ENCODE data around the gene COL1A1.

The COL1A1 gene

DNA sequence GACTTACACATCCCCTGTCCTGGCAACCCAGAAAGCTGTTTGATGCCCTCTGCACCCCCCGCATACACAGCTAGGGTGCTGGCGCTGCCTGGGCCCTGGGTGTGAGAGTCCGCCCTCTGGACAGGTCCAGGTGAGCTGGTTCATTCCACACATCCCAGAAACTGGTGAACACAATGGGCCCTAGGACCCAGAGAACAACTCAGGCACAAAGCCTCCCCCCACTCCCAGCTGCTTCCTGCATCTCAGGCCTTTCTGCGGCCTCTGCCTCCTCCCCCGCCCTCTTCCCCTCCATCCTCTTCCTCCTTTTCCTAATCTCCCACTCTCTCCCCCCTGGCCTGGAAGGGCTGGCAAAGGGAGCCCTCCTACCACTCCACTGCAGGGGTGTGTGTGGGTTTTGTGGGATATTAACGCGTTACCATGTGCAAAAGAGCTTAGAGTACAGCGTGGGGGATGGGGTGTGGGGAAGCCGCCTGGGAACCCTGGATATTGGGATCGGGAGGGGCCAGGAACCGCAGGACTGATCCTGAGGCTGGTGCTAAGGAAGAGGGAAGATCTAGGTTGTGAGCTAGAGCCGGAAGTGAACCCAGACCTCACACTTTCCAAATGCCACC is 49.4 kb downstream of the COL1A1 start:
- DNase-seq, result no peak

- peak; percentile 30 for DNase-seq
Observed at GRCh38 chr17:50151041-50151936, 50.1 kb downstream of the COL1A1 start.

DNA sequence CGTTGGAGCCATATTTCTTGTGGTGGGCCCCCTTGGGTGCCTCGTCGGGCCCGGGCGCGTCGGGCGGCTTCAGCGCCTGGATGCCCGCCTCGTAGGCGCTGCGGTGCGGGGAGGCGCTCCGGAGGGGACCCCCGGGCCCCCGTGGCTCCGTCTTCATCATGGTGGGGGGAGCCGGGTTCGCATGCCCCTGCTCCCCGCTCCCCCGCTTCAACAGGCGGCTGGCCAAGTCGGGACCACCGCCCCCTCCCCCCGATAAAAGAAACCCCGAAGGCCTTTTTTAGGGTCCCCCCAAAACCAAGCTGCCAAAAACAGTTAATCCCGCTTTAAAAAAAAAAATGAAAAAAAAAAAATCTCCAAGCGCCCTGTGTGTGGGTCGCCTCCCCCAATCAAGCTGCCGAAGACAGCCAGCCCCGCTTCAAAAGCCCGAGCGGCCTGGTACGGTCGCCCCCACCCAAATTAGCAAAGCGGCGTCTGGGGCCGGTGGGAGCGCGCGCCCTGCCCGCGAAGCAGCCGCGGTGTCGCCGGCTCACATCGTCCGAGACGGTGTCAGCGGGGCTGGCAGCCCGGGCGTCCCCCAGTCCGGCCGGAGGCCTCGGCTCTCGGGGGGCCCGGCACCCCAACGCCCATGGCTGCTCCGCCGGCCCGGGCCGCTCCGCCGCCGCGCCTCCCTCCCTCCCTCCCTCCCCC is 50.9 kb downstream of the COL1A1 start, which contains the start of gene PPP1R9B:
PPP1R9B (minus strand) TSS at position 324 of the 687 bp plus-strand sequence; CDS start at position 160, 164 bp downstream.
- DNase-seq, result no peak

DNA sequence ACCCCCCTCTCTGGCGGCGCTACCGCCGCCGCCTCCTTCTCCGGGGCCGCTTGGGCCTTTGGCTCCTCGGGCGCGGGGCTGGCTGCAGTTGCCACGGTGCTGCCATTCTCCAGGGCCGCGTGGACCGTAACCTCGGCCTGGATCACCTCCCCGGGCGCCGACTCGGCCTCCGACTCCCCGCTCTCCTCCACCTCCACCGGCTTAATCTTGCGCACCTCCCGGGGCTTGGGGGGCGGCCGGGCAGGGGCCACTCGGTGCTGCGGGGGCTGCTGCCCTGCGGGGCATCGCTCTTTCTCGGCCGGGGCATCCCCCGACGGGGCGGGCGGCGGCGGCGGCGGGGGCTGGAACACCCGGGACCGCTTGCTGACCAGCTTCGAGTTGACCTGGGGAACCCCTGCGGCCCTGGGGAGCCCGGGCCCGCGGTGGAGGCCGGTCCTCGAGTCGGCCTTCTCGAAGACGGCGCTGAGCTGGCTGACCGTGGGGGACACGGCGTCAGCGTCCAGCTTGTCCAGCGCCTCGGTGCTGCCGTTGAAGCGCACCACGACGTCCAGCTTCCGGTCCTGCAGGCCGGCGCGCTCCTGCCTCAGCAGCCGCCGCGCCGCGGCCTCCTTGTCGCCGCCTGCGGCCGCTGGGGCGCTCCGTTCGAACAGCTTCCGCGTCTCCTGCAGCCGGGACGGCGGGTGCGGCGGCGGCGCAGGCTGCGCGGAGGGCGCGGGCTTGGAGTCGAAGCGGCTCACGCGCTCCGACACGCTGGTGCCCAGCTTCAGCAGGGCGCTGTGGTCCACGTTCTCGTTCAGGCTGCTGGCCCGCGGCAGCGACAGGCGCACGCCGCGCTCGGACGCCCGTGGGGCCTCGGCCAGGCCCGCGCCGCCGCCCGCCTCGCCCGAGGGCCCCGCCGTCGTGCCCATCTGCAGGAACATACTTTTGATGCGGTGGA is 51.7 kb downstream of the COL1A1 start:
- no peak for DNase-seq

DNA sequence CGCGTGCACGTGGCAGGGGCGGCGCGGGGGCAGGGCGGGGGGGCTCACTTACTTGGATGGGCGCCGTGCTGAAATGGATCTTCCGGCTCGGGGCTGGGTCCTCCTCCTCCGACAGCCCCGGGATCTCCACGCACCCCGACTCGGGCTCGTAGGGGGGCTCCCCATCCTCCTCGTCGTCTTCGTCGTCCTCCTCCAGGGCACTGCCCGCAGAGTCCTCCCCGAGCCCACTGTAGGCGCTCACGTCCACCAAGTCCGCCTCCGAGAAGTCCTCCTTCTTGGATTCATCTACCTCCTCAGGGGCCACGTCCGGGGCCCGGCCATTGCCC is 52.4 kb downstream of the COL1A1 start:
- DNase-seq, result no peak

DNA sequence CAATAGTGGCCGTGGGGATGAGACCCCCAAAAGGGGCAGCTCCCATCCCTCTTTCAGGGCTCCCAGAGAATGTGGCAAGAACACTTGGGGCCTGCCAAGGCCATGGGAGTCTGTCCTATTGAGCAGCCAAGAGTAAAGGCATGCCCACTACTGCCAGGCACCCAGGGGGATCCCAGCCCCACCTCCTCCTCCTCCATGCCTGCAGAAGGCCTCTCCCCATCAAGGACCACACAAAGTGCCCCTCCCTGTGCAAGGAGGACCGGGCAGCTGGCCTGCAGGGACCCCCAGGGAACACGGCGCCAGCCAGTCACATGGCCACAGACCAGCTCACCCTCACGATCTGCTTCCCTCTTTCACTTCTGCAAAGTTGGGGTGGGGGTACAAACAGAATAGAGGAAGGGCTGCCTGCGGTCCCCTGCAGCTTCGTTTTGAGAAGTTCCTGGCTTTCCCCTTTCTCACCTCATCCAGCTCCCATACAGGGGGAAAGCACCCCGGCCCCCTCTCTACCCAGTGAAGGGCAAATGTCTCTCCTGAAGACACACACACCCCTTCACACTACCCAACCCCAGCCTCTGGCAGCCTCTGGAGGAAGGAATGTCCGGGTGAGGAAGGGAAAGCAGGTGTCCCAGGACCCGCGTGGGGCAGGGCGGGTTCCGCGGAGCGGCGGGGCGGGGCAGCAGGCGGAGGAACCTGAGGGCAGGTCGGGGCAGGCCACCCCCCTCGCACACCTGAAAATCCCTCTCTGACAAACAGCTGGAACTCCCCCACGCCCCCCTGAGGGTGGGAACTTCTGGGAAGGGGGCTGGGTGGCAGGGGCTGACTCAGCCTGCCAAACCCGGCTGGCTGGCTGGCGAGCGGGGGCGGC is 53.0 kb downstream of the COL1A1 start:
- DNase-seq, result no peak

DNA sequence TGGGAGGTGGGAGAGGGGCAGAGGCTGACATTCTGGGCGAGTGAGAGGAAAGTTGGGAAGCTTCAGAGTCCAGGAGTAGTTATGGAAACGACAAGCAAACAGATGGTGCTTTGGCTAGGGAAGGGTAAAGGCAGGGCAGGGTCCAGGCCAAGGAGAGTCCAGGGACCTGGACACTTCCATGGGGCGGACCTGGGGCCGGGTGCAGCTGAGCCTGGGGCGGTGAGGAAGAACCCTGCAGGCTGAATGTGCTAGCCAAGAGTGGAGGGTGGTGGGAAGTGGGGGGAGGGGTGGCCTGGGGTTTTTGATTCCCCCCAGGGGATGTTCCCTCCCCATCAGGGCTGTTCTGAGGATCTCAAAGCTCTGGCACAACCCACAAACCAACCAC is 53.6 kb downstream of the COL1A1 start:
- DNase-seq, result no peak

GRCh38 chr17:50146927-50147665 is 54.3 kb downstream of the COL1A1 start:
- DNase-seq, result no peak

DNA sequence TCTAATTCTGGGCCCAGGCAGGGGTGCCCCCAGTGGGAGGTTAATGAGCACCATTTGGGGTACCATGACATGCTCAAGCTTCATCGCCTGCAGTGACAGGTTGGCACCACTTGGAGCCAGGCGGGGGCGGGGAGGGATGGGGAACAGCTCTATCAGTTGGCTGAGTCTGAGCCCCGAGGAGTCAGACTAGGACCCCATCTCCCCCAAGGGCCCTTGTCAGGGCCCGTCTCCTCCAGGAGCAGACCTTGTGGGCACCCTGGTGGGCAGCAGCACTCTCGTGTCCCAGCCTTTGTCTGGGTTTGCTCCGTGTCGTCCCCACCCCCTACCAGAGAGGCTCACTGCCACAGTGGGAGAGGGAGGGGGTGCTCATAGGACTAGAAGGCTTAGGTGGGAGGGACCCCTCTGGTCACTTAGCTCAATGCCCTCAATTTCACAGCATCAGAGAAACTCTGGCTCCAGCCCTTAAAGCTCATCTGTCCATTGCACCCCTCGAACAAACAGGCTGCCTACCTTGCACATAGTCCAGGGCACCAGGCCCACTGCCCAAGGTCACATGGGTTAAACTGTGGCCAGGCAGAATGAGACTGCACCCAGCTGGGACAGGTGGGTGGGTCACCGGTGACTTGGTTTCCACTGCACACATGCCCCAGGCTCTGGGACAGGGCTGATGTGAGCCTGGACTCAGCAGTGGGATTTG is 55.1 kb downstream of the COL1A1 start:
- DNase-seq, result no peak

- no peak for DNase-seq
Observed at GRCh38 chr17:50145532-50146229, 55.8 kb downstream of the COL1A1 start.

DNA sequence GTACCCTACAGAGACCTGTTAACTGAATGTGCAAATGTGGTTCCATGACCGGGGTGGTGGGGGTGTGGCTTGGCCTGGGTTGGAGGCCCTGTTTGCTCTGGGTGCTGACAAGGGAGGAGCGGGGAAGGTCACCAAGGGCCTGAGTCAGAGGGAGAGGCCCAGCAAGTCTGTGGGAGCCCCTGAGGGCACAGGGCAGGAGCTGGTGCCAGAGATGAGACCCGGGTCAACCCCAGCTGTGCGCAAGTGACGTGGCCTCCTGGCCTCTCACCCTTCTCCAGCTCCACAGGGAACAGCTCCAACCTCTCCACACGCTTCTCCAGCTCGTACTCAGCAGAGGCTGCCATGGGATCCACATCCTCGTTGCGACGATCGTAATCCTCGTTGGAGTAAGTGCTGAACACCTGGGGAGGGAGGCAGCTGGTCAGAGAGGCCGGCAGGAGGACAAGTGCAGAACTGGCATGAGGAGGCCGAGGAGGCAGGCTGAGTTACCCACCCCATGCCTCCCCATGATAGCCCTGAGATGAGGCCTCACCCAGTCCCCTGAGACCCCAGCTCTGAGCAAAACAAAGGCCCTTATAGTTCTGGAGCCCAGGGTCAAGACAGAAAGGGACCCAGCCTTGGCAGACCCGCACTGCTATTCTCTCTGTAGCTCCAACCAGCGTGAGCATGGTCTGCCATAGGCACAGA is 56.4 kb downstream of the COL1A1 start:
- DNase-seq, result no peak

GRCh38 chr17:50144355-50144754 is 57.1 kb downstream of the COL1A1 start:
- DNase-seq, result no peak

GRCh38 chr17:50143461-50144176 is 57.8 kb downstream of the COL1A1 start:
- DNase-seq, result no peak

DNA sequence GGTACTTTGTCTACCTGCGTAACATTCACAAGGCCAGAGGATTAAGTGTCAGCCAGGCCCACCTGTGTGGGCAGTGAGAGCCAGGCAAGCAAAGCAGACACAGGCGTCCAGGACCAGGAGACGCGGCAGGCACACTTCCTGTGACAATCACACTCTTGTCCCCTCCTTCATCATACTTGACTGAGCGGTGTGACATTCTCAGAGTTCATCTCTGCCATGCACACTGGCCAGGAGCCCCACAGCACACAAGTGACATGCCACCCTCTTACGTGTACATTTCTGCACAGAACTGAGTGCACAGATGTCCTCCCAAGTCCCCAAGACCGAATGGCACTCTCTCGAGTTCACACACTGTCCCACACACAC is 59.7 kb downstream of the COL1A1 start:
- DNase-seq, result no peak

GRCh38 chr17:50141026-50141744 is 60.2 kb downstream of the COL1A1 start:
- no peak for DNase-seq

DNA sequence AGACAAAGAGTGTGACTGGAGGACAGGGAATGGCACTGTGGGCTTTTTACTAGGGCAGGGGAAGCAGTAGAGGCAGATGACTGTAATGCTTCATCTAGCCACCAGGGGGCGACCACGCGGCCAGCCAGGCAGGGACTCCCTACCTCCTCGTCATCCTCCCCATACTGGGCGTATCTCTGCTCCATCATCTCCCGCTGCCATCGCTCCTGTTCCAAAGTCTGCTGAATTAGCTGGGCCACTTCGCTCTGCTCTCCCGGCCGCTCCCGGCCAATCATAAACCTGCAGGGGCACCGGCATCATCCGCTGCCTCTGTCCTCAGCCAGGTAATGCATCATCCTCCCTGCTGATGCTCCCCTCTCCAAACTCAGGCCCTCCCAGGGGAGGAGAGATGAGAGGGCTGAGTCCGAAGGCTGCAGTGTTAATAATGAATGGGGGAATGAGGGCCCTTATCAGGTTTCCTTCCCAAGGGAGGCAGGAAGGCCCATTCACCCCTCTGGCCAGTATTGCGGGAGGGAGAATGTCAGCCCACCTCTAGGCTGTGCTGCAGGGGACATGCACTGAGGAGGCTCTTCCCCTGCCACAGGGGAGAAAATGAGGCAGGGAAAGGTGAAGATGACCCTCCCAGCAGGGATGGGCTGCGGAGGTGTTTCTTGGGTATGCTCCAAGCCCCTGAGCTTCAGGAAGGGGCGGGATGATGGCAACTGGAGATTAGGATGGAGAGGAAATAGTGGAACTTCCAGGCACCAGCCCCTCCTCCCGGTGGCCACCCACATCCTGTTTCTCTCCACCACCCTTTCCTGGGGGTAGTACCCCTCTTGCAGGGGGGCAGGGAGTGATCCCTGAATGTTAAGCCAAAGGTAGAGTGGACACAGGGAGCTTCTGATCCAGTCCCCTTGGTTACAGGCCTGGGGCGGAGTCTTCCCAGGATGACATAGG is 61.2 kb downstream of the COL1A1 start:
- no peak for DNase-seq

Measured in GOT3 (cell line).